Endothelial cell of umbilical vein (primary cell): ENCODE measurements around the gene EFCAB8. TPM values are rescaled to one million over a fixed set of nuclear protein-coding genes. Genes with fewer than 3 reads are reported as not detected.

ENCODE experiments used
- BruUV-seq: library from RNA; stranded (reverse); fragments of 400-500 nt; replicated peaks from 2 replicates; lab custom pipeline; 2021; lab: Mats Ljungman, UMichigan
- CTCF ChIA-PET: fragments of 300-600, 350-600 bp; sonication (Branson Sonifier 250); formaldehyde crosslinking; loops from one replicate; lab custom pipeline; 2021; ENCODE audit warnings: antibody characterized with exemption, inconsistent platforms; lab: Charles Lee
- POLR2A ChIA-PET: fragments of 300-600, 350-600 bp; sonication (Branson Sonifier 250); formaldehyde crosslinking; loops from one replicate; lab custom pipeline; 2021; ENCODE audit warnings: antibody characterized with exemption, inconsistent platforms; lab: Charles Lee
- DNase-seq: peaks from one replicate; pipeline ENCODE4 v3.0.0-alpha.2; 2011; ENCODE audit warnings: low read depth, low spot score
- FAIRE-seq: peaks from 2 replicates; lab custom pipeline; 2011; peaks lifted over from hg19 to GRCh38; lab: Jason Lieb, UNC
- H2AFZ ChIP-seq: 2 replicates; pipeline ENCODE4 v1.6.0; 2012; ENCODE audit warnings: low read depth, low read length, control low read depth, inconsistent platforms
- H3K27ac ChIP-seq: 2 replicates; pipeline ENCODE4 v1.5.1; 2011; ENCODE audit warnings: low read depth, mild to moderate bottlenecking, control low read depth, low read length, moderate library complexity; ENCODE audit not compliant: insufficient read depth
- H3K27me3 ChIP-seq, 2 experiments: 2 replicates each; pipeline versions ENCODE4 v1.6.0 to v1.6.1; 2011; ENCODE audit warnings: low read length in 2 of 2, mixed read lengths in 1 of 2; ENCODE audit not compliant: control insufficient read depth in 2 of 2, insufficient read depth in 2 of 2
- H3K36me3 ChIP-seq, 2 experiments: 2 replicates in 1 of 2; 3 replicates in 1 of 2; pipeline ENCODE4 v1.5.1; 2011; ENCODE audit warnings: low read length in 2 of 2, mild to moderate bottlenecking in 1 of 2, moderate library complexity in 1 of 2; ENCODE audit not compliant: control insufficient read depth in 2 of 2, insufficient read depth in 2 of 2; ENCODE audit errors: extremely low read depth in 1 of 2
- H3K4me1 ChIP-seq: 3 replicates; pipeline ENCODE4 v1.5.1; 2011; ENCODE audit warnings: mild to moderate bottlenecking, low read length; ENCODE audit not compliant: control insufficient read depth, insufficient read depth; ENCODE audit errors: extremely low read depth
- H3K4me2 ChIP-seq: 2 replicates; pipeline ENCODE4 v1.6.1; 2011; ENCODE audit warnings: low read length, control low read depth, mixed read lengths; ENCODE audit not compliant: insufficient read depth
- H3K4me3 ChIP-seq, 3 experiments: fragments of 200-600 bp in 1 of 3; sonication (generic), shearing (Covaris generic) in 1 of 3; replicated peaks in 1 of 3; 2 replicates each; pipeline ENCODE4 v1.5.1; 2011 to 2016; ENCODE audit warnings: control low read depth in 3 of 3, low read length in 3 of 3, mild to moderate bottlenecking in 2 of 3, inconsistent platforms in 1 of 3, low read depth in 1 of 3, moderate library complexity in 1 of 3; ENCODE audit not compliant: insufficient read depth in 1 of 3
- H3K79me2 ChIP-seq: 2 replicates; pipeline ENCODE4 v1.6.0; 2012; ENCODE audit warnings: low read length, inconsistent platforms; ENCODE audit not compliant: control insufficient read depth, insufficient read depth
- H3K9ac ChIP-seq: replicated peaks from 2 replicates; pipeline ENCODE3; 2011; ENCODE audit warnings: low read length, control low read depth; ENCODE audit not compliant: insufficient read depth; ENCODE audit errors: extremely low read depth
- H3K9me1 ChIP-seq: replicated peaks from 3 replicates; pipeline ENCODE4 v1.6.0; 2011; ENCODE audit warnings: mild to moderate bottlenecking, low read length; ENCODE audit not compliant: control insufficient read depth, insufficient read depth; ENCODE audit errors: extremely low read depth
- H3K9me3 ChIP-seq: replicated peaks from 2 replicates; pipeline ENCODE4 v1.5.1; 2012; ENCODE audit warnings: low read length, inconsistent platforms; ENCODE audit not compliant: control insufficient read depth, insufficient read depth
- H4K20me1 ChIP-seq: replicated peaks from 2 replicates; pipeline ENCODE3; 2011; ENCODE audit warnings: mild to moderate bottlenecking, low read length; ENCODE audit not compliant: control insufficient read depth, insufficient read depth; ENCODE audit errors: extremely low read depth
- EZH2 ChIP-seq: IDR thresholded peaks from 2 replicates; pipeline ENCODE4 v1.6.1; 2012; ENCODE audit warnings: borderline replicate concordance, low read depth, mild to moderate bottlenecking, moderate library complexity, low read length, inconsistent platforms; ENCODE audit not compliant: severe bottlenecking
- FOS ChIP-seq: IDR thresholded peaks from 2 replicates; pipeline ENCODE4 v1.6.1; 2011; ENCODE audit warnings: mild to moderate bottlenecking, low read length, moderate library complexity, borderline replicate concordance; ENCODE audit not compliant: insufficient read depth
- GATA2 ChIP-seq: IDR thresholded peaks from 2 replicates; pipeline ENCODE4 v1.7.0; 2011; ENCODE audit warnings: low read depth, mild to moderate bottlenecking, moderate library complexity, mixed read lengths, low read length; ENCODE audit not compliant: insufficient read length, insufficient read depth
- JUN ChIP-seq: IDR thresholded peaks from 2 replicates; pipeline ENCODE4 v1.6.1; 2011; ENCODE audit warnings: borderline replicate concordance, low read depth; ENCODE audit not compliant: insufficient read length, insufficient read depth
- MYC ChIP-seq: IDR thresholded peaks from one replicate; pipeline ENCODE4 v1.6.1; 2011; ENCODE audit warnings: mild to moderate bottlenecking, low read depth, low read length
- POLR2A ChIP-seq: IDR thresholded peaks from 2 replicates; pipeline ENCODE4 v1.6.1; 2012; ENCODE audit warnings: low read depth, mild to moderate bottlenecking, control low read depth, low read length
- POLR2AphosphoS5 ChIP-seq: IDR thresholded peaks from 2 replicates; pipeline ENCODE4 v1.6.1; 2012; ENCODE audit warnings: low read depth, mild to moderate bottlenecking, control low read depth, low read length, moderate library complexity; ENCODE audit not compliant: insufficient read depth
- dilution Hi-C: fragments of 300-500 bp; cut with MboI; formaldehyde crosslinking; loops from one replicate; pipeline ENCODE4 v1.15.0; 2019; ENCODE audit warnings: low sequenced_read_pairs; ENCODE audit not compliant: extremely low pct_ligation_motif_present
- intact Hi-C: fragments of 100-400 bp; cut with micrococcal nuclease; formaldehyde crosslinking; loops from one replicate; pipeline ENCODE4 v1.10.0; 2022
- polyA plus RNA-seq, 4 experiments: library from polyadenylated mRNA; depleted of rRNA in 3 of 4; stranded (reverse) in 3 of 4; unstranded in 1 of 4; fragments of >200 nt; gene quantifications; 2 replicates each; pipeline versions ENCODE4 v1.2.1 to v1.2.3, GENCODE V29; 2011 to 2012; ENCODE audit warnings: missing spikeins in 1 of 4
- total RNA-seq: library from RNA; stranded (reverse); gene quantifications from 2 replicates; pipeline ENCODE4 v1.2.3, GENCODE V29; 2021
- TF ChIP-seq, protein P1 (sequence below): IDR thresholded peaks from 2 replicates; pipeline ENCODE4 v1.6.1; 2011; ENCODE audit not compliant: insufficient read depth, insufficient read length
- TF ChIP-seq, protein P2 (sequence below), 2 donors: IDR thresholded peaks; 1 replicate in 1 of 2; 2 replicates in 1 of 2; pipeline ENCODE4 v1.5.1; 2011; ENCODE audit warnings: low read length in 2 of 2, mild to moderate bottlenecking in 2 of 2, moderate library complexity in 2 of 2, control low read depth in 1 of 2, inconsistent platforms in 1 of 2, low read depth in 1 of 2; ENCODE audit not compliant: insufficient read depth in 1 of 2; ENCODE audit errors: extremely low read depth in 1 of 2

EFCAB8 gene
- total and polyA plus RNA-seq, 2 donors (not counting 3 experiments of a cell fraction or from before 2014, with no cell fraction given) = 0.01 to 0.31 TPM

DNA sequence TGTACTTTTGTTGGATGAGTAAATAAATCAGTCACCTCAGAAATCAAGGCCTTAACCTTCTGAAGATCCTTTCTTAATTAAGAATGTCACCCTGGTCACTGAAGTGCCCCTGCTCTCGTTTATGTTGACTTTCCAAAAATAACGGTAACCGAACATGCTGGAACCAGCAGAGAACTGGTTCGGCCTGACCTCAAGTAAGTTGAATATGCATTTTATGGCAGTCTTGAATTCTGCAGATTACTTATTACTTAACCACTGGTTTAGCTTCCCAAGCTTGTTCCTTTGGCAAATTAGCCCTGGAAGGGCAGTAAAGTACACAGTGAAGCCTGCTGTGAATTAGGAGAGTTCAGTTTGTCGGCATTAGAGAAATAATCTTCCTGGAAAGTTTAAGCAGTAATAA lies 26.7 kb upstream of the EFCAB8 start:
- ChIA-PET CTCF (no interaction called here), POLR2A (no interaction called here)
- no peak overlapping the region for H3K4me2 ChIP-seq
- peaks cover 15% of the 10 kb centered on the region for H3K4me1 ChIP-seq
- no peak overlapping the region for H3K9ac ChIP-seq
- no peak overlapping the region for H3K27ac ChIP-seq
- DNase-seq = no peak
- H3K4me3 ChIP-seq = no peak overlapping the region
- intact Hi-C loops = no loop called here
- no peaks in the 10 kb centered on the region for H3K9me1 ChIP-seq
- dilution Hi-C loops = no loop called here
- no TSS peak for BruUV-seq
- TF ChIP-seq, protein P1, sequence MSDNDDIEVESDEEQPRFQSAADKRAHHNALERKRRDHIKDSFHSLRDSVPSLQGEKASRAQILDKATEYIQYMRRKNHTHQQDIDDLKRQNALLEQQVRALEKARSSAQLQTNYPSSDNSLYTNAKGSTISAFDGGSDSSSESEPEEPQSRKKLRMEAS = no peak
- no peak for TF ChIP-seq MYC
- TF ChIP-seq JUN = no peak
- no peak for TF ChIP-seq POLR2AphosphoS5
- TF ChIP-seq GATA2 = no peak
- TF ChIP-seq, protein P2, sequence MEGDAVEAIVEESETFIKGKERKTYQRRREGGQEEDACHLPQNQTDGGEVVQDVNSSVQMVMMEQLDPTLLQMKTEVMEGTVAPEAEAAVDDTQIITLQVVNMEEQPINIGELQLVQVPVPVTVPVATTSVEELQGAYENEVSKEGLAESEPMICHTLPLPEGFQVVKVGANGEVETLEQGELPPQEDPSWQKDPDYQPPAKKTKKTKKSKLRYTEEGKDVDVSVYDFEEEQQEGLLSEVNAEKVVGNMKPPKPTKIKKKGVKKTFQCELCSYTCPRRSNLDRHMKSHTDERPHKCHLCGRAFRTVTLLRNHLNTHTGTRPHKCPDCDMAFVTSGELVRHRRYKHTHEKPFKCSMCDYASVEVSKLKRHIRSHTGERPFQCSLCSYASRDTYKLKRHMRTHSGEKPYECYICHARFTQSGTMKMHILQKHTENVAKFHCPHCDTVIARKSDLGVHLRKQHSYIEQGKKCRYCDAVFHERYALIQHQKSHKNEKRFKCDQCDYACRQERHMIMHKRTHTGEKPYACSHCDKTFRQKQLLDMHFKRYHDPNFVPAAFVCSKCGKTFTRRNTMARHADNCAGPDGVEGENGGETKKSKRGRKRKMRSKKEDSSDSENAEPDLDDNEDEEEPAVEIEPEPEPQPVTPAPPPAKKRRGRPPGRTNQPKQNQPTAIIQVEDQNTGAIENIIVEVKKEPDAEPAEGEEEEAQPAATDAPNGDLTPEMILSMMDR (IDR thresholded peaks at IDR 0.05; ENCODE audit: extremely low read depth in 1 of 2, insufficient read depth in 1 of 2, low read depth in 1 of 2, low read length in 2 of 2) = no peak
- no peak for TF ChIP-seq POLR2A
- no peak for TF ChIP-seq EZH2
- TF ChIP-seq FOS = no peak
- no peak for FAIRE-seq
- H3K27me3 ChIP-seq = no peaks in the 10 kb centered on the region
- H3K9me3 ChIP-seq = no peaks in the 10 kb centered on the region
- H4K20me1 ChIP-seq = peaks cover 14% of the 10 kb centered on the region
- H3K36me3 ChIP-seq = peaks cover 7 to 35% of the 10 kb centered on the region in 2 experiments
- H2AFZ ChIP-seq = no peak overlapping the region
- peaks cover 83% of the 10 kb centered on the region for H3K79me2 ChIP-seq
